Measurements from ENCODE around the gene CTSH. TPM values are rescaled to one million over a fixed set of nuclear protein-coding genes. Genes with fewer than 3 reads are reported as not detected.
A peak's percentile ranks its signal among the peaks of the same experiment; 100 is the strongest.

CTSH gene
- total RNA-seq, 1 experiment from 2014 or later = 178 TPM

- H3K27ac ChIP-seq (ENCODE audit: low read length) = peak overlapping the region; percentile 97
- ChIA-PET CTCF (no interaction called here), POLR2A (no interaction called here)
- H3K9me3 ChIP-seq (ENCODE audit: control insufficient read depth, insufficient read depth, low read depth, low read length) = no peaks in the 10 kb centered on the region
- no peaks in the 10 kb centered on the region; the same call in 1 of the 2 replicates for H3K36me3 ChIP-seq (ENCODE audit: control insufficient read depth, insufficient read depth, low read length)
- no peak overlapping the region for H3K4me3 ChIP-seq (ENCODE audit: low read depth in 2 of 2, low read length in 2 of 2)
- no peaks in the 10 kb centered on the region for H3K27me3 ChIP-seq (ENCODE audit: control insufficient read depth, insufficient read depth, low read length)
- intact Hi-C loops (cut with micrococcal nuclease; ENCODE audit: unreplicated experiment) = loop anchor here (5.0 kb wide), 1 partner anchor 44 kb away; no protein-coding TSS in a partner anchor
- TF ChIP-seq POLR2AphosphoS5 (IDR thresholded peaks at IDR 0.05; ENCODE audit: low read depth, low read length) (no peak), TCF7L2 (IDR thresholded peaks at IDR 0.05; ENCODE audit: low read depth, low read length) (no peak), SIN3A (IDR thresholded peaks at IDR 0.05; ENCODE audit: borderline replicate concordance, insufficient read depth, low read depth, low read length) (no peak), CTCF (IDR thresholded peaks at IDR 0.05) (no peak)
- TF ChIP-seq, protein P1, sequence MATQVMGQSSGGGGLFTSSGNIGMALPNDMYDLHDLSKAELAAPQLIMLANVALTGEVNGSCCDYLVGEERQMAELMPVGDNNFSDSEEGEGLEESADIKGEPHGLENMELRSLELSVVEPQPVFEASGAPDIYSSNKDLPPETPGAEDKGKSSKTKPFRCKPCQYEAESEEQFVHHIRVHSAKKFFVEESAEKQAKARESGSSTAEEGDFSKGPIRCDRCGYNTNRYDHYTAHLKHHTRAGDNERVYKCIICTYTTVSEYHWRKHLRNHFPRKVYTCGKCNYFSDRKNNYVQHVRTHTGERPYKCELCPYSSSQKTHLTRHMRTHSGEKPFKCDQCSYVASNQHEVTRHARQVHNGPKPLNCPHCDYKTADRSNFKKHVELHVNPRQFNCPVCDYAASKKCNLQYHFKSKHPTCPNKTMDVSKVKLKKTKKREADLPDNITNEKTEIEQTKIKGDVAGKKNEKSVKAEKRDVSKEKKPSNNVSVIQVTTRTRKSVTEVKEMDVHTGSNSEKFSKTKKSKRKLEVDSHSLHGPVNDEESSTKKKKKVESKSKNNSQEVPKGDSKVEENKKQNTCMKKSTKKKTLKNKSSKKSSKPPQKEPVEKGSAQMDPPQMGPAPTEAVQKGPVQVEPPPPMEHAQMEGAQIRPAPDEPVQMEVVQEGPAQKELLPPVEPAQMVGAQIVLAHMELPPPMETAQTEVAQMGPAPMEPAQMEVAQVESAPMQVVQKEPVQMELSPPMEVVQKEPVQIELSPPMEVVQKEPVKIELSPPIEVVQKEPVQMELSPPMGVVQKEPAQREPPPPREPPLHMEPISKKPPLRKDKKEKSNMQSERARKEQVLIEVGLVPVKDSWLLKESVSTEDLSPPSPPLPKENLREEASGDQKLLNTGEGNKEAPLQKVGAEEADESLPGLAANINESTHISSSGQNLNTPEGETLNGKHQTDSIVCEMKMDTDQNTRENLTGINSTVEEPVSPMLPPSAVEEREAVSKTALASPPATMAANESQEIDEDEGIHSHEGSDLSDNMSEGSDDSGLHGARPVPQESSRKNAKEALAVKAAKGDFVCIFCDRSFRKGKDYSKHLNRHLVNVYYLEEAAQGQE (IDR thresholded peaks at IDR 0.05; ENCODE audit: insufficient read depth in 1 of 2, low read depth in 2 of 2, low read length in 1 of 2) = no peak
- peaks cover 70% of the 10 kb centered on the region for H3K4me1 ChIP-seq (ENCODE audit: control insufficient read depth, insufficient read depth, low read length)
- DNase-seq (ENCODE audit: low read depth, low spot score) (no peak), ATAC-seq (no peak)
- in situ Hi-C loops (cut with HindIII; ENCODE audit: low pct_unique_long_range_greater_than_20kb, low sequenced_read_pairs) = no loop called here
- TSS peak; percentile 49 for BruUV-seq (replicated peaks)
Observed at GRCh38 chr15:78933187-78933822, 11.5 kb downstream of the CTSH start.

GRCh38 chr15:78932258-78932808 is 12.5 kb downstream of the CTSH start:
- Histone ChIP-seq H3K9me3 (ENCODE audit: control insufficient read depth, insufficient read depth, low read depth, low read length) (no peaks in the 10 kb centered on the region), H3K4me1 (ENCODE audit: control insufficient read depth, insufficient read depth, low read length) (peaks cover 72% of the 10 kb centered on the region), H3K4me3 (ENCODE audit: low read depth in 2 of 2, low read length in 2 of 2) (no peak overlapping the region), H3K36me3 (ENCODE audit: control insufficient read depth, insufficient read depth, low read length) (no peaks in the 10 kb centered on the region; the same call in 1 of the 2 replicates), H3K27me3 (ENCODE audit: control insufficient read depth, insufficient read depth, low read length) (no peaks in the 10 kb centered on the region), H3K27ac (ENCODE audit: low read length) (peak overlapping the region; percentile 97)
- ChIA-PET CTCF (no interaction called here), POLR2A (no interaction called here)
- DNase-seq (ENCODE audit: low read depth, low spot score) (no peak), ATAC-seq (no peak)
- in situ Hi-C loops (cut with HindIII; ENCODE audit: low pct_unique_long_range_greater_than_20kb, low sequenced_read_pairs) (no loop called here), intact Hi-C loops (cut with micrococcal nuclease; ENCODE audit: unreplicated experiment) (loop anchor here (5.0 kb wide), 1 partner anchor 45 kb away; no protein-coding TSS in a partner anchor)
- TF ChIP-seq CTCF (IDR thresholded peaks at IDR 0.05) (no peak), TCF7L2 (IDR thresholded peaks at IDR 0.05; ENCODE audit: low read depth, low read length) (no peak), POLR2AphosphoS5 (IDR thresholded peaks at IDR 0.05; ENCODE audit: low read depth, low read length) (no peak), SIN3A (IDR thresholded peaks at IDR 0.05; ENCODE audit: borderline replicate concordance, insufficient read depth, low read depth, low read length) (no peak)
- TF ChIP-seq, protein P1 (IDR thresholded peaks at IDR 0.05; ENCODE audit: insufficient read depth in 1 of 2, low read depth in 2 of 2, low read length in 1 of 2) = no peak
- no TSS peak for BruUV-seq (replicated peaks)

Data from Panc1 (cell line).